Inflammatory macrophage treated with lipopolysaccharide for 4 hours (primary cell): ENCODE data around the gene GRAMD1C.

Source experiments
- DNase-seq: peaks from one replicate; pipeline ENCODE4 v3.0.0-alpha.2; 2020

GRAMD1C gene

DNA sequence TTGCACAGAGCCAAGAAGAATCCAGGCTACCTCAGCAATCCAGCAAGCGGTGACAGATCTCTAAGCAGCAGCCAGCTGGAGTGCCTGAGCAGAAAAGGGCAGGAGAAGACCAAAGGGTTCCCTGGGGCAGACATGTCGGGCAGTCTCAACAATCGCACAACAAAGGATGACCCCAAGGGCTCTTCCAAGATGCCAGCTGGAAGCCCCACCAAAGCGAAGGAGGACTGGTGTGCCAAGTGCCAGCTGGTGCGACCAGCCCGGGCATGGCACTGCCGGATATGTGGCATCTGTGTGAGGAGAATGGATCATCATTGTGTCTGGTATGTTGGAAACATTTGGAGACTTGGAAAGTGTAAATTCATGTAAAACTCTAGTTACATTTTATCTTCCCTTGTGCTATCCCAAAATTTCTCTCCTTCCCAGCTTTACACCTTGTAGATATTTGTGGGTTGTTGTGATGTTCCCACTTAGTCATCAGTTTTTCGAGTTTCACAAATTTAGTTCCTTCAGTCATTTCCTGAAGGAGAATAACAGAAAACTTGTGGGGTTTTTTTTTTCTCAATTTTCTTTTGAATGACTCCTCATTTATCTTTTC is 115.6 kb downstream of the GRAMD1C start:
- DNase-seq = no peak

DNA sequence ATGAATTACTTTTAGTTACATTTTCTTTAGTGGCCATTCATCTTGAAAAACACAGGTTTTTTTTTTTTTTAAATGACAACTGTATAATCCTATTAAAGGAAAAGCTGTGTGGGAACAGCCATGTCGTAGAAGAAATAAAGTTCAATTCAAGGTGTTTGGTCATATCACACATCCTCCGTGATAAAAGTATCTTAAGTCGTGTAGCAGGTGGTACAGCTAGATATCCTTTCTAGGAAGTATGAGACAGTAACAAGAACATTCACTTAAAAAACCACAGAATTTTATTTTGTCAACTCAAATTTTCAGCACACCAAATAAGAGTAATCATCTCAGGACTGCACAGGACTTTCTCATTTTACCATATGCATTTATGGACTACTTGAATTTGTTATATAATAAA is 125.3 kb downstream of the GRAMD1C start:
- DNase-seq = no peak

- DNase-seq = no peak
These were observed 127.6 kb downstream of the GRAMD1C start for GRCh38 chr3:113966172-113966571.

GRCh38 chr3:113968986-113969385 is 130.4 kb downstream of the GRAMD1C start:
- DNase-seq = no peak

GRCh38 chr3:113977822-113978221 is 139.2 kb downstream of the GRAMD1C start:
- no peak for DNase-seq

DNA sequence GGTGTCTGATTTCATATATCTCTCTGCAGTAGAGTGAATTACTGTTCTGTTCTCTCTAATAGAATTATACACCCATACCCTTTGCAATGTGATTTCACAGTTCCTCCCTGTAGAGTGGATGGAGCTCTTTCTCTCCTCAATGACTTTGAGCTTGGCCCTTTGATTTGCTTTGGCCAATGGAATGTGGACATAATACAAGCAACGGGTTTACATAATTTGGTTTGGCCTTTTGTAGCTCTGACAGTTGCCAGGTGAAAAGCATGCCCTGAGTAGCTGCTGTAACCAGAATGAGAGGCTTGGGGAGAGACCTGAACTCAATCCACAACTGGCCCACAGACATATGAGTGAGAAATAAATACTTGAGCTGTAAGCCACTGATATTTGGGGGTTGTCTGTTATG is 141.3 kb downstream of the GRAMD1C start:
- DNase-seq = no peak

GRCh38 chr3:113981803-113982202 is 143.2 kb downstream of the GRAMD1C start:
- DNase-seq = no peak

DNA sequence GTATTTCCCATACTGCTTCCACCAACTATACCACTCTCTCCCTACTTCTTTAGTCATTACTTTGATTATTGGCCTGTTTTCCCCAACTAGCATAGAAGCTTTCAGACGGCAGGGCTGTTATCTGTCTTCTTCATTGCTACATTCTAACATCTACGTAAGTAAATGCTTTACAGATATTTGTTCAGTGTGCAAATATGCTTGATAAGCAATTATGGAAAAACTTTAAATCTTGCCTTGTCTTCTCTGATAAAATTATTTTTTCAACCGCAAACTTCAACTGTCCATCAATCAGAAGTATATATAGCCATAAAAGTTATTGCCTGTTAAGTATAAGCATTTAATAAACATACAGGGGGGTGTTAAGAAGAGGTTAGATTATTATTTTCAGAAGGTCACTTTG is 145.0 kb downstream of the GRAMD1C start:
- DNase-seq = no peak

GRCh38 chr3:113985541-113985940 is 147.0 kb downstream of the GRAMD1C start:
- no peak for DNase-seq
